ENCODE results near the gene IQGAP2. TPM values are rescaled to one million over a fixed set of nuclear protein-coding genes. Genes with fewer than 3 reads are reported as not detected.

Gene IQGAP2
- total and polyA plus RNA-seq, 9 of the 15 experiments (the other 6 are each of a cell fraction or from before 2014, with no cell fraction given), result 8.7 to 23.2 (median 17.4) TPM

GRCh38 chr5:76471987-76472334 is 68.9 kb downstream of the IQGAP2 start:
- H3K4me1 ChIP-seq (replicated peaks in 1 of 2; ENCODE audit: control insufficient read depth in 2 of 2, insufficient read depth in 2 of 2, low read length in 2 of 2), result peaks cover 0 to 14% of the 10 kb centered on the region in 2 experiments; a peak in 2 of 5 replicates
- H3K79me2 ChIP-seq (ENCODE audit: control insufficient read depth, insufficient read depth, low read length), result no peaks in the 10 kb centered on the region
- intact Hi-C loops (cut with micrococcal nuclease) (no loop called here), in situ Hi-C loops (cut with MboI) (no loop called here)
- no peaks in the 10 kb centered on the region for H3K36me3 ChIP-seq (ENCODE audit: control insufficient read depth, insufficient read depth, low read length)
- no peaks in the 10 kb centered on the region for H4K20me1 ChIP-seq (replicated peaks; ENCODE audit: control insufficient read depth, insufficient read depth, low read length)
- TF ChIP-seq GTF2F1 (IDR thresholded peaks at IDR 0.05; ENCODE audit: low read depth, low read length), result no peak
- no peak for TF ChIP-seq MNT (conservative IDR thresholded peaks at IDR 0.05)
- no peak for TF ChIP-seq THAP7 (CRISPR knock-in tag; IDR thresholded peaks at IDR 0.05)
- no peaks in the 10 kb centered on the region for H3K27me3 ChIP-seq (ENCODE audit: control insufficient read depth in 2 of 2, insufficient read depth in 2 of 2, low read length in 2 of 2)
- 66% methylated on average over 6 of the region's 6 CpGs for WGBS (ENCODE audit: insufficient coverage, low coverage, missing lambda C conversion rate)
- ATAC-seq (no peak), DNase-seq (ENCODE audit: extremely low read depth in 1 of 4, low spot score in 3 of 4) (no peak), FAIRE-seq (no peak)
- BruUV-seq (replicated peaks), result no TSS peak
- H3K9me1 ChIP-seq (ENCODE audit: control insufficient read depth, insufficient read depth, low read length), result no peaks in the 10 kb centered on the region
- no peak overlapping the region for H3K4me2 ChIP-seq (ENCODE audit: insufficient read depth, low read length)
- H3K9ac ChIP-seq (ENCODE audit: insufficient read depth in 1 of 2, low read depth in 2 of 2, low read length in 2 of 2), result peak overlapping the region in 1 of 2 experiments; percentile 53; a peak in 1 of 4 replicates
- H3K27ac ChIP-seq (ENCODE audit: extremely low read depth, low read depth, low read length), result no peak overlapping the region
- ChIA-PET CTCF (ENCODE audit: low intra/inter-chr PET ratio) (no interaction called here), POLR2A (interaction anchor here (1.2 to 1.5 kb wide), 3 partner anchors 8 to 13 kb away, joined by 3 to 7 read pairs (median 4); no protein-coding TSS in a partner anchor)
- no peaks in the 10 kb centered on the region for H3K9me3 ChIP-seq (replicated peaks; ENCODE audit: control insufficient read depth, insufficient read depth, low read depth, low read length)
- H3K4me3 ChIP-seq, result no peak overlapping the region
- H2AFZ ChIP-seq (ENCODE audit: low read depth, low read length), result no peak overlapping the region
